Activated CD8-positive, alpha-beta memory T cell treated with anti-CD3 and anti-CD28 coated beads, Interleukin-2, amount 50 U/mL, for 1 hour (primary cell): ENCODE results near the gene C1orf74.

Source experiments
- DNase-seq: peaks from one replicate; pipeline ENCODE4 v3.0.0-alpha.2; 2020; ENCODE audit errors: extremely low read depth

The C1orf74 gene

DNA sequence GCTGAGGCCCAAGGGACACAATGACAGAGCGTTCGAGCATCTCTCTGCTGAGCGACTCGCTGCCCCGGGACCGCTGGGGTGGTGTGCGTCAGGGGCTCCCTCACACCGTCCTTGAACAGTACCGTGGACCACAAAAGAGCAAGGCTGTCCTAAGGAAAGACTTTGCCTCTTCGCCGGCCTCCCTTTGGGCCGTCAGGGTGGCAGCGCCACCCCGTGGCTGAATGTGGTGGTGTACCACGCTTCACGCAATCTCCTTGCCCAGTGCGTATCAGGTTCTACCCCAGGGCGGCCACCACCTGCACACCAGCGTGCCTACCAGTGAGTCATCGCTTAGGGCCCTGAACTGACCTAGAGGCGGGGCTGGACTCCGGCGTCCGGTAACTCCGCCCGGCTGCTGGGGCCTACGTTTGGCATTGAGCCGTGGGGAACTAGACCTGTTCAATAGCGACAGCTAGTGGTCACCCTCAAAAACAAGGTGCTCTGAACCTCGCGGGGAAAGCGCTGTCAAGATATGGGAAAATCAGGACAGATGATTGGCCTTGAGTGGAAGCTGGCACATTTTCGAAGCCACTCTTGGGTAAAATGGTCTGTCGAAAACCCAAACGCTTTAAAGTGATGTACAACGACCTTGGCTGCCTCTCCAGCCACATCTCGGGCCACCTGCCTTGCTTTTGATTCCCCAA is 36.6 kb downstream of the C1orf74 start:
- DNase-seq: peak; percentile 53

DNA sequence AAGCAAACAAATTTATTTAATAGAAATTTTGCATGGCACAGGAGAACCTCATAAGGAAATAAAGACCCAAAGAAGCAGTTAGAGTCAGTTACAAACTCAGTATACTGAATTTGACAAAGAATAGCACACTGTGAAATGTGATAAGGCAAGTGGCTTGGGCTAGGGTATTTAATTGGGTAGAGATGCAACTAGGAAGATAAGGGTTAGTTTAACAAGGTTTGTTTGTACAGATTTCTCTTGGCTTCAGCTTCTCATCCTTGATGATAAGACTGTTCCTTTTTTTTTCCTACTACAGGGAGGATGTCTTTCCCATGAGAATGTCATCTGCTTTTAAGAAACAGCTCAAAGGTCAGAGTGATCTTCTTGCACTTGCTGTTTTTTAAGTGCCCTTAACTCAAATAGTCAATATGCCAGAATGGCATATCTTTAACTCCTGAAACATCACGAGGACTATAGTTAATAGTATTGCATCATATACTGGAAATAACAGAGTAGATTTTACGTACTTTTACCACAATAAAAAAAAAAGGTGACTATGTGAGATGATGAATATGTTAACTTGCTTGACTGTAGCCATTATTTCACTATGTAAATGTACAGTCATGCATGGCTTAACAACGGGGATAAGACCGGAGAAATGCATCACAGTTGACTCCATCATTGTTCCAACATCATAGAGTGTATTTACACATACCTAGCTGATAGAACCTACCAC is 37.8 kb downstream of the C1orf74 start:
- DNase-seq: no peak

DNA sequence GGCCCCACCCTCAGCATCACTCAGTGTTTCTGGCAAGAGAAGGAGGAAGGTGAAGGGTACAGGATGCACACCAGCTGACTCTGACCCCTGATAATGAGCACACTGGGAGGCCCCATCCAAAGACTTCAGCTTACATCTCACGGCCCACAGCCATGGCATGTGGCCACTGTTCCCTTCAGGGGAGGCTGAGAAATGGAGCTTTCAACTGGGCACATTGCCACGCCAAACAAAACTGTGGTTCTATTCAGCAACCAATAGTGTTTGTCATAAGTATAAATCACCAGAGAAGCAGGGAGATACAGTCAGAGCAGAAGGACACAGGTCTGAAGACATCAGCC is 41.2 kb downstream of the C1orf74 start:
- no peak for DNase-seq

DNA sequence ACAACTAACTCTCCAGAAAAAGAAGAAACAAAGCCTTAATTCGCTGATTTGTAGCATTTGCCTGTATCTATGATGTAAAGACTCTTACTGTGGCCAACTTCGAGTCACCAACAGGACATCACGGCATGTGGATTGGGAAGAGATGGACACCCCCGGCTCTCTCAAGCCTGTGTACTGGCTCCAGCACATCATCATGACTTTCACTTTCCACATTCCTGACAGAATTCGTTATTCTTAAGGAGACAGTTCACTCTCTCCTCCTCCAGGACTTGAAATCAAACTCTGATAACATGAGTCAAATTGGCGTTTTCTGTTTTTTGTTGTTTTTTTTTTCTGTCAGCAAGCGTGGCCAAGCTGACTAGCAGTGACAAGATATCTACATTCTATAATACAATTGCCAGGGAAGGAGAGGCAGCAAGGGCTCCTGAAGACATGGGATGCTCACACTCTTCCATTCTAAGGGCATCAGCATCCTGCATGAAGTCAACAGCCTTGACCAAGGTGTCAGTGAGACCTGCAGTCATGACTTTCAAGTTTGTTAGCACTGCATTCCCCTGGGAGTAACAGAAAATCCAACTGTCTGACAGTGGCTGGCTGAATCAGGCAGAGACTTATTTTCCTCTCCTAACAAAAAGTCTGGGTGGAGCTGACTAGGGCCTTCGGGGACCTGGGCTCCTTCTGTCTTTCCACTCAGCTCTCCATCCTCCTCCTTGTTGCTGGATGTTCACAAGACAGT is 41.8 kb downstream of the C1orf74 start:
- no peak for DNase-seq

DNA sequence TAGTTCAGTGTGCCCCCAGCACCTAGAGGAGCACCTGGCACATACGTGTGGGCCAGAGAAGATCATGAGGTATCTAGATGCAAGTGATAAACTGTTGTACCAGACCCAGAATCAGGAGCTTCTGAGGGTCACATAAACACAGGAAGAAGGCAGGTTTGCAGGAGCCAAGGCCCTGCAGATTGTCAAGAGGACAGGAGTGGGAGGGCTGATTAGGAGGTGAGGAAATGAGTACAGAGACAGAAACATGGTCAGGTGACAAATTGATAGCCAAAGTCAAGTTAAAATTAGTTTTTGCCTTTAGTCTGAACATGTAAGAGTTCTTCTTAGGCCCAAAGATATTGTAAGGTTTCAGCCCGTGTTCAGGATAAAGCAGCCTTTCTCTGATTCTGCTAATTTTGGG is 42.5 kb downstream of the C1orf74 start:
- no peak for DNase-seq

DNA sequence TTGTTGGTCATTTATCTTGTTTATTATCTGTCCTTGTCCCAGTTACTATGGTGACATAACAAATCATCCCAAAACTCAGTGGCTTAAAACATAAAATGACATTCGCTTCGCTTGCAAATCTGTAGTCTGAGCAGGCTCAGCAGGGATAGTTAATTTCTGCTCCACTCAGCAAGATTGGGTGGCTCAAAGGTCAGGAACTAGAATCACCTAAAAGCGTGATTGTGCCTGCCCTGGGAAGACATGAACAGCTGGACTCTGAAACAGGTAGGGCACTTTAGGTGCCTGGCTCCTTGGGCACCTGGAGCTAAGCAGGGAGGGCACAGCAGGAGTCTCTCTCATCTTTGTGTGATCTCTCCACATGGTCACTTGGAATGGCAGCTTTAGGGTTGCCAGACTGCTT is 43.2 kb downstream of the C1orf74 start:
- no peak for DNase-seq

DNA sequence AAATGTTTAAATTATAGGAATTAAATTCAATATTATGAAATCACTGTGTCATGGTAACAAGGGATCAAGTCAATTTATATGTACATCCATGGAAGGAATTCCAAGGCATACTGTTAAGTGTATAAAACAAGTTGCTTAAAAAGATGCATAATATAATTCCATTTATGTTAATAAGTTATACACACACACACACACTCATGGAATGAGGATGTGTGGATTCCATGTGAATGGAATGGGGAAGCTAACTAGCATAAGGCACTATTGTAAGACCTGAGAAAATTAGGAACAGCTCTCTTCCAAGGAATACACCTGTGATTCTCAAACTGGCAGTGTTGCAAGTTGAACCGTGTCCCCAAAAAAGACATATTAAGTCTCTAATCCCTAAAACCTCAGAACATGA is 46.1 kb downstream of the C1orf74 start:
- no peak for DNase-seq

DNA sequence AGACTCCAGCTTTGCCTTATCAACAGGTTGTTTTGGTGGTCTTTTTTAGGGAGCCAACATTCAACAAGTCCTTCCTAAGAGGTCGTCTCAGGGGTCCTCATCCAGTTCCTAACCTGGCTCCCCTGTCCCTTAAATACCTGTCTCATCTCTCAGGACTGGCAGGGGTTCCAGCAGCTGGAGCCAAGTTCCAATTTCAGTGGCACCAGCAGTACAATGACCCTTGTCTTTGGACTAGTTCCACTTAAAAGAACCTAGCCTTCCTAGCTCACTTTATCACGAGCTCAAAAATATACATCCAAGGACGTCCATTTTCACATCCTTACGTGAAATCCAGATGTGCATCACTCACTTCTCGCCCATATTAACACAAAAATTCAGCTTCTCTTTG is 47.2 kb downstream of the C1orf74 start:
- DNase-seq: no peak

DNA sequence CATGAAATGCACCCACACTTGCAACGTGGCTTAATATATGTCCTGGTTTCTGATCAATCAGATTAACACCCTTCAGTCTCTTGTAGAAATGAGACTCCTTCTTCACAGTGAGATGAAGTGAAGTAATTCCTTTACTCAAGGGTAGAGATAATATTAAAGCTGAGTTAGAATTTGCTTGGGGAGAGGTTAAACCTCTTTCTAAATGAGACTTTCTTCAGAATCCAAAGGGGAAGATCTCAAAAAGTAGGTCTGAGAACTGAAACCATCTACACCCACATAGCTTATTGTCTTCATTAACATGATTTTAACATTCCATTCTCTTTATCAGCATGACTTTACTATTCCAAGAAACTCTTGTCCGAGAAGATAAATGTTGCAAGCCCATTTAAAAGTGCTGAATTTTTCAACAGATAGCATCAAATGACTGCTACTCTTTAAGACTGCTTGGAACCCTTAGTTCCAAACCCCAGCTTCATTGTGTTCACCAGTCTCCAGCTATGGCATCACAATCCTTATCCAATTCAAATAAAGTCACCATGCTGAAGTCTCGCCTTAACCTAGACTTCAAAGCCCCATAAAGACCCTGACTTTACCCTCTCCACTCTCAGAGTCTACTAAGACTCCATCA is 47.8 kb downstream of the C1orf74 start:
- DNase-seq: no peak

DNA sequence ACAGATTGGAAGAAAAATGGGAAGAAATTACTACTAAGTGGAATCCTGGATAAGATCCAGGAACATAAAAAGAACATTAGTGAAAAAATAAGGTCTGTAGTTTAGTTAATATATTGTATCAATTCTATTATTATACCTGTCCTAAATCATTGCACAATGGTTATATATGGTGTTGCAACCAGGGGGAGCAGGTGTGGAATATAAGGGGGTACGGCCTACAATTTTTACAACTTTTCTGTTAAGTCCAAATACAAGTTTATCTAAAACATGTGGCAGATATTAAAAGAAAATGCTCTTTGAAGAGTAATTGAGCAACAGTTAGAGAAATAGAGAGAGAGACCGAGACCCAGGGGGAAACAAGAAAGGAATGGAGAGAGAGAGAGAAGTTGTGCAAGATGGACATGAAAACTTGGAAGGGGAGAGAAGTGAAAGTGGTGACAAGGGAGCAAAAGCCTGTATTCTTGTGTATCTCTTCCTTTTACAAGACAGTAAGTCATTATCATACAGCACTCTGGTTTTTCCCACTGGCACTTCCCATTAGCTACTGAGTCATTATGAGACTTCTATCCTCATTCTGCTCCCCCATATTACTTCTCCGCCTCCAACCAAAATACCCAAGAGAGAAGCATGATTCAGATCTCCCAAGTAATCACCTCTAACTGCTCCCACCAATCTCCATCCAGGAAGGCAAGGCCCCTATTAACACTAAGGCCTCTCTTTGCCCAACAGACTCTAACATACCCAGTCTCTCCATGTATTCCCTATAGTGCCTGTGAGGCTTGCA is 50.8 kb downstream of the C1orf74 start:
- DNase-seq: no peak

DNA sequence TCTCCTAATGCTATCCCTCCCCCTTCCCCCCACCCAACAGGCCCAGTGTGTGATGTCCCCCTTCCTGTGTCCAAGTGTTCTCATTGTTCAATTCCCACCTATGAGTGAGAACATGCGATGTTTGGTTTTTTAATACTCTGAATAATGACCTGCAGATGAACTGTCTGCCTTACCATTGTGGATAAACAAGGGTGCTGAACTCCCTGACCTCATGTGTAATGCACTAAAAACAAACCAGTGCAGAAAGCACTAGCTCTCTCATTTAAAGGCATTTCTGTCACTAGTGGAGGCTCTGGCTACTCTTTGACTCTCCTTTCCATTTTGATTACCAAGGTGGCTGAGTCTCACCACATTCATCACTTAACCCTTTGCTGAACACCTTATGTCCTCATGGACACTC is 51.6 kb downstream of the C1orf74 start:
- no peak for DNase-seq

DNA sequence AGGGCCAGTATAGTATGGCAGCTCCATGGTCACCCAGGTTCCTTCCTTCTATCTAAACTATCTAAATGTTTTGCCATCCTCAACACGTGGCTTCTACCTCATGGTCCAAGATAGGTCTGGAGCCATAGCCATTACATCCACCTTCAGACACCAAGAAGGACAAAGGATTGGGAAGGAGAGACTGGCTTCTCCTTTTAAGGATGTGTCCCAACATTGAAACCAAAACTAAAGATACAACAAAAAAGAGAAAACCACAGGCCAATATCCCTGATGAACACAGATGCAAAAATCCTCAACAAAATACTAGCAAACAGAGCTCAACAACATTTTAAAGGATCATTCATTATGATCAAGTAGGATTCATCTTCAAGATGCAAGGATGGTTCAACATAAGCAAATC is 54.9 kb downstream of the C1orf74 start:
- no peak for DNase-seq
